GM23338 (cell line): ENCODE measurements around the gene CEP43. TPM values are rescaled to one million over a fixed set of nuclear protein-coding genes. Genes with fewer than 3 reads are reported as not detected.

Experiments
- ATAC-seq: fragments of 200-7000 bp; cut with Tn5 transposase; 3 replicates; pipeline ENCODE4 v1.9.1; 2020
- DNase-seq: peaks from one replicate; pipeline ENCODE4 v3.0.0-alpha.2; 2015; ENCODE audit warnings: low spot score
- H2AFZ ChIP-seq: fragments of 200-600 bp; sonication (generic); 2 replicates; pipeline ENCODE4 v1.8.0; 2016; ENCODE audit warnings: antibody characterized with exemption, mild to moderate bottlenecking, moderate library complexity
- H3F3A ChIP-seq: fragments of 200-600 bp; sonication (generic); replicated peaks from 2 replicates; pipeline ENCODE4 v1.8.0; 2017; ENCODE audit warnings: antibody characterized with exemption, mixed run types, low read depth
- H3K27ac ChIP-seq: fragments of 200-600 bp; sonication (generic); 2 replicates; pipeline ENCODE4 v1.6.1; 2016; ENCODE audit warnings: low read depth
- H3K27me3 ChIP-seq: fragments of 200-600 bp; sonication (generic); 2 replicates; pipeline ENCODE4 v1.8.0; 2016; ENCODE audit warnings: mild to moderate bottlenecking, mixed run types, moderate library complexity; ENCODE audit not compliant: insufficient read depth
- H3K36me3 ChIP-seq: fragments of 200-600 bp; sonication (generic); 2 replicates; pipeline ENCODE4 v1.8.0; 2016; ENCODE audit warnings: mild to moderate bottlenecking; ENCODE audit not compliant: insufficient read depth
- H3K4me1 ChIP-seq: fragments of 200-600 bp; sonication (generic); 2 replicates; pipeline ENCODE4 v1.8.0; 2016; ENCODE audit warnings: mild to moderate bottlenecking, moderate library complexity; ENCODE audit not compliant: insufficient read depth
- H3K4me2 ChIP-seq: fragments of 200-600 bp; sonication (generic); 2 replicates; pipeline ENCODE4 v1.7.1; 2017; ENCODE audit warnings: mixed run types
- H3K4me3 ChIP-seq: fragments of 200-600 bp; sonication (generic); 2 replicates; pipeline ENCODE4 v1.6.1; 2016; ENCODE audit warnings: mixed run types
- H3K79me2 ChIP-seq: fragments of 200-600 bp; sonication (generic); replicated peaks from 2 replicates; pipeline ENCODE4 v1.8.0; 2017; ENCODE audit warnings: mild to moderate bottlenecking; ENCODE audit not compliant: insufficient read depth
- H3K9me2 ChIP-seq: fragments of 200-600 bp; sonication (generic); 2 replicates; pipeline ENCODE4 v1.8.0; 2017; ENCODE audit not compliant: insufficient read depth
- H4K20me1 ChIP-seq: fragments of 200-600 bp; sonication (generic); replicated peaks from 2 replicates; pipeline ENCODE4 v1.8.0; 2017; ENCODE audit warnings: mild to moderate bottlenecking; ENCODE audit not compliant: insufficient read depth
- H3K27ac Mint-ChIP-seq: 2 replicates; pipeline ENCODE4 v1.8.0; 2020; ENCODE audit warnings: inconsistent platforms, mild to moderate bottlenecking, moderate library complexity, mixed read lengths
- H3K27me3 Mint-ChIP-seq: 3 replicates; pipeline ENCODE4 v1.8.0; 2022; ENCODE audit warnings: low read depth, mild to moderate bottlenecking, moderate library complexity, mixed read lengths, inconsistent platforms; ENCODE audit not compliant: insufficient read depth, poor library complexity
- H3K36me3 Mint-ChIP-seq: 3 replicates; pipeline ENCODE4 v1.8.0; 2021; ENCODE audit warnings: low read depth, mild to moderate bottlenecking, inconsistent platforms, moderate library complexity, mixed read lengths
- H3K4me1 Mint-ChIP-seq: 3 replicates; pipeline ENCODE4 v1.8.0; 2020; ENCODE audit warnings: mild to moderate bottlenecking, inconsistent platforms, mixed read lengths
- H3K4me3 Mint-ChIP-seq: 3 replicates; pipeline ENCODE4 v1.8.0; 2021; ENCODE audit warnings: moderate library complexity, mild to moderate bottlenecking, inconsistent platforms, mixed read lengths
- H3K9me3 Mint-ChIP-seq: 3 replicates; pipeline ENCODE4 v1.8.0; 2020; ENCODE audit warnings: moderate library complexity, mild to moderate bottlenecking, inconsistent platforms, mixed read lengths
- CREB1 ChIP-seq: fragments of 250-450 bp; sonication (Bioruptor Pico); IDR thresholded peaks from 2 replicates; pipeline ENCODE4 v1.5.0; 2020; ENCODE audit warnings: low read depth, mild to moderate bottlenecking, moderate library complexity
- ETS1 ChIP-seq: IDR thresholded peaks from 2 replicates; pipeline ENCODE4 v1.6.1; 2016; ENCODE audit warnings: antibody characterized with exemption
- EZH2 ChIP-seq: fragments of 200-600 bp; sonication (generic); IDR thresholded peaks from one replicate; pipeline ENCODE4 v1.8.0; 2017; ENCODE audit warnings: antibody characterized with exemption, mild to moderate bottlenecking, low read depth; ENCODE audit not compliant: unreplicated experiment
- EZH2phosphoT487 ChIP-seq: fragments of 200-600 bp; sonication (generic); IDR thresholded peaks from one replicate; pipeline ENCODE4 v1.8.1; 2018; ENCODE audit warnings: antibody characterized with exemption; ENCODE audit not compliant: unreplicated experiment
- JUNB ChIP-seq: IDR thresholded peaks from one replicate; pipeline ENCODE4 v1.6.1; 2016; ENCODE audit warnings: antibody characterized with exemption; ENCODE audit not compliant: unreplicated experiment
- NANOG ChIP-seq: IDR thresholded peaks from 2 replicates; pipeline ENCODE4 v1.6.1; 2016; ENCODE audit warnings: antibody characterized with exemption, borderline replicate concordance
- POLR2AphosphoS5 ChIP-seq: IDR thresholded peaks from 2 replicates; pipeline ENCODE4 v1.6.1; 2016; ENCODE audit warnings: antibody characterized with exemption, low read depth
- STAT1 ChIP-seq: IDR thresholded peaks from one replicate; pipeline ENCODE4 v1.6.1; 2016; ENCODE audit warnings: antibody characterized with exemption; ENCODE audit not compliant: unreplicated experiment
- ZNF114 ChIP-seq: fragments of 250-450 bp; sonication (Bioruptor Pico); IDR thresholded peaks from 2 replicates; pipeline ENCODE4 v1.5.0; 2020; ENCODE audit warnings: mild to moderate bottlenecking, moderate library complexity
- ZNF331 ChIP-seq: fragments of 250-450 bp; sonication (Bioruptor Pico); IDR thresholded peaks from 2 replicates; pipeline ENCODE4 v1.5.0; 2020; ENCODE audit warnings: low read depth, mild to moderate bottlenecking, moderate library complexity
- ZNF462 ChIP-seq: fragments of 250-450 bp; sonication (Bioruptor Pico); IDR thresholded peaks from 2 replicates; pipeline ENCODE4 v1.5.0; 2020; ENCODE audit warnings: mild to moderate bottlenecking, moderate library complexity
- polyA plus RNA-seq: library from polyadenylated mRNA; unstranded; fragments of >200 nt; fragmentation: Nextera tagmentation; extraction: Ambion mirVana; gene quantifications from 2 replicates; pipeline ENCODE4 v1.2.1, GENCODE V29; 2016
- total RNA-seq: library from RNA; depleted of rRNA; stranded (reverse); fragments of >200 nt; shearing (Covaris generic); gene quantifications from 2 replicates; pipeline ENCODE4 v1.2.3, GENCODE V29; 2014
- TF ChIP-seq, protein P1 (sequence below): IDR thresholded peaks from one replicate; pipeline ENCODE4 v1.6.1; 2018; ENCODE audit warnings: antibody characterized with exemption; ENCODE audit not compliant: unreplicated experiment
- TF ChIP-seq, protein P2 (sequence below), 2 experiments: fragments of 200-600 bp in 1 of 2; sonication (generic) in 1 of 2; conservative IDR thresholded peaks; 2 replicates each; pipeline versions ENCODE4 v1.5.1 to v1.6.1; 2016 to 2017; ENCODE audit warnings: antibody characterized with exemption in 2 of 2, low read depth in 2 of 2, mild to moderate bottlenecking in 2 of 2, moderate library complexity in 1 of 2

Gene CEP43
- total and polyA plus RNA-seq, 2 experiments from 2014 or later = 39.9 to 44.3 TPM

GRCh38 chr6:167044696-167045095 lies 45.5 kb downstream of the CEP43 start:
- no peak for TF ChIP-seq POLR2AphosphoS5
- TF ChIP-seq ZNF331 (CRISPR knock-in tag) = no peak
- TF ChIP-seq ZNF114 (CRISPR knock-in tag) = no peak
- TF ChIP-seq ZNF462 (CRISPR knock-in tag) = no peak
- no peak for TF ChIP-seq EZH2
- TF ChIP-seq ETS1 = no peak
- TF ChIP-seq, protein P1, sequence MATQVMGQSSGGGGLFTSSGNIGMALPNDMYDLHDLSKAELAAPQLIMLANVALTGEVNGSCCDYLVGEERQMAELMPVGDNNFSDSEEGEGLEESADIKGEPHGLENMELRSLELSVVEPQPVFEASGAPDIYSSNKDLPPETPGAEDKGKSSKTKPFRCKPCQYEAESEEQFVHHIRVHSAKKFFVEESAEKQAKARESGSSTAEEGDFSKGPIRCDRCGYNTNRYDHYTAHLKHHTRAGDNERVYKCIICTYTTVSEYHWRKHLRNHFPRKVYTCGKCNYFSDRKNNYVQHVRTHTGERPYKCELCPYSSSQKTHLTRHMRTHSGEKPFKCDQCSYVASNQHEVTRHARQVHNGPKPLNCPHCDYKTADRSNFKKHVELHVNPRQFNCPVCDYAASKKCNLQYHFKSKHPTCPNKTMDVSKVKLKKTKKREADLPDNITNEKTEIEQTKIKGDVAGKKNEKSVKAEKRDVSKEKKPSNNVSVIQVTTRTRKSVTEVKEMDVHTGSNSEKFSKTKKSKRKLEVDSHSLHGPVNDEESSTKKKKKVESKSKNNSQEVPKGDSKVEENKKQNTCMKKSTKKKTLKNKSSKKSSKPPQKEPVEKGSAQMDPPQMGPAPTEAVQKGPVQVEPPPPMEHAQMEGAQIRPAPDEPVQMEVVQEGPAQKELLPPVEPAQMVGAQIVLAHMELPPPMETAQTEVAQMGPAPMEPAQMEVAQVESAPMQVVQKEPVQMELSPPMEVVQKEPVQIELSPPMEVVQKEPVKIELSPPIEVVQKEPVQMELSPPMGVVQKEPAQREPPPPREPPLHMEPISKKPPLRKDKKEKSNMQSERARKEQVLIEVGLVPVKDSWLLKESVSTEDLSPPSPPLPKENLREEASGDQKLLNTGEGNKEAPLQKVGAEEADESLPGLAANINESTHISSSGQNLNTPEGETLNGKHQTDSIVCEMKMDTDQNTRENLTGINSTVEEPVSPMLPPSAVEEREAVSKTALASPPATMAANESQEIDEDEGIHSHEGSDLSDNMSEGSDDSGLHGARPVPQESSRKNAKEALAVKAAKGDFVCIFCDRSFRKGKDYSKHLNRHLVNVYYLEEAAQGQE = no peak
- no peak for TF ChIP-seq JUNB
- TF ChIP-seq CREB1 (CRISPR knock-in tag) = no peak
- TF ChIP-seq EZH2phosphoT487 = no peak
- TF ChIP-seq, protein P2, sequence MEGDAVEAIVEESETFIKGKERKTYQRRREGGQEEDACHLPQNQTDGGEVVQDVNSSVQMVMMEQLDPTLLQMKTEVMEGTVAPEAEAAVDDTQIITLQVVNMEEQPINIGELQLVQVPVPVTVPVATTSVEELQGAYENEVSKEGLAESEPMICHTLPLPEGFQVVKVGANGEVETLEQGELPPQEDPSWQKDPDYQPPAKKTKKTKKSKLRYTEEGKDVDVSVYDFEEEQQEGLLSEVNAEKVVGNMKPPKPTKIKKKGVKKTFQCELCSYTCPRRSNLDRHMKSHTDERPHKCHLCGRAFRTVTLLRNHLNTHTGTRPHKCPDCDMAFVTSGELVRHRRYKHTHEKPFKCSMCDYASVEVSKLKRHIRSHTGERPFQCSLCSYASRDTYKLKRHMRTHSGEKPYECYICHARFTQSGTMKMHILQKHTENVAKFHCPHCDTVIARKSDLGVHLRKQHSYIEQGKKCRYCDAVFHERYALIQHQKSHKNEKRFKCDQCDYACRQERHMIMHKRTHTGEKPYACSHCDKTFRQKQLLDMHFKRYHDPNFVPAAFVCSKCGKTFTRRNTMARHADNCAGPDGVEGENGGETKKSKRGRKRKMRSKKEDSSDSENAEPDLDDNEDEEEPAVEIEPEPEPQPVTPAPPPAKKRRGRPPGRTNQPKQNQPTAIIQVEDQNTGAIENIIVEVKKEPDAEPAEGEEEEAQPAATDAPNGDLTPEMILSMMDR (conservative IDR thresholded peaks at IDR 0.05; ENCODE audit: low read depth in 2 of 2) = no peak
- TF ChIP-seq STAT1 = no peak
- TF ChIP-seq NANOG = no peak
- Histone ChIP-seq H3K36me3 (peaks cover 7% of the 10 kb centered on the region), H4K20me1 (no peaks in the 10 kb centered on the region), H3K4me3 (no peak overlapping the region), H2AFZ (no peak overlapping the region), H3F3A (0 out of 2 replicates have a peak, but pooled peaks cover 5% of the 10 kb centered on the region), H3K79me2 (no peaks in the 10 kb centered on the region), H3K27me3 (no peaks in the 10 kb centered on the region), H3K4me1 (no peaks in the 10 kb centered on the region), H3K27ac (peak overlapping the region; percentile 47), H3K4me2 (no peak overlapping the region), H3K9me2 (no peaks in the 10 kb centered on the region)
- H3K4me3 Mint-ChIP-seq = no peak overlapping the region
- ATAC-seq = peak; percentile 85
- peaks cover 4% of the 10 kb centered on the region for H3K27me3 Mint-ChIP-seq
- peak overlapping the region; percentile 46; the same call in 1 of the 2 replicates for H3K27ac Mint-ChIP-seq
- DNase-seq = peak; percentile 48
- H3K36me3 Mint-ChIP-seq = peaks cover 18% of the 10 kb centered on the region; the same call in 2 of the 3 replicates
- H3K4me1 Mint-ChIP-seq = peaks cover 9% of the 10 kb centered on the region; the same call in 2 of the 3 replicates
- H3K9me3 Mint-ChIP-seq = no peaks in the 10 kb centered on the region
